ENCODE results near the gene SBK1.

DNA sequence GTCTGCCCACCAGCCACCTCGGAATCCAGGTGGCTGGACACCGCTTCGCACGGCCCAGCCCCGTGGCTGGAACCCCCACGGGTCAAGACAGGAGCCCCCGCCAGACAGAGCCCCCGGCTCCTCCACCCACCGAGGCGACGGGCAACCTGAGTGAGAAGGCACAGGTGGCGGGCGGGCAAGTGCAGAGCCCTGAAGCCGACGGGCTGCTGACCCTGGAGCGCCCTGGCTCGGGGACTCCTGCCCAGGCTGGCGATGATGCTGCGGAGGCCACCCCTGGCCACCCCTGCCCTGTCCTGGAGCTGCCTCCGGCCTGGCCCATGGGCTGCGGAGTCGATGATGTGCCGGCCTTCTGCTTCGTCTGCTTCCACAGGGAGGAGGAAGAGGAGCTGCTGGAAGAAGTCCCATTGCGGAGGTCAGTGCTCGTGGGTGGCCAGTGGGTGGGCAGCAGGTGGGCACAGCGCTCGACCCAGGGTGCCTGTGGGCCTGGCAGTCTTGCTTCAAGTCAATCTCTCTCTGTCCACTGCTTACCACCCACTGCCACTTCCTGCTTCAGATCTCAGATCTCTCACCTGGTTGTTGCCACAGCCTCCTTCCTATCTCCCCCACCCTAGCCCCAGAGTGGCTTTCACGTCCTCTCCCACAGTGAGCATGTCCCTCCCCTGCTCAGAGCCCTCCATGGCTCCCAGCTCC lies 33.1 kb upstream of the SBK1 start:
- TF ChIP-seq TAF1 (IDR thresholded peaks at IDR 0.05; ENCODE audit: borderline replicate concordance, insufficient read depth, low read length) (no peak), POLR2AphosphoS5 (IDR thresholded peaks at IDR 0.05; ENCODE audit: low read depth, low read length) (no peak), SIN3A (IDR thresholded peaks at IDR 0.05; ENCODE audit: borderline replicate concordance, insufficient read depth, low read length) (no peak), FOXP2 (optimal IDR thresholded peaks at IDR 0.05; ENCODE audit: borderline replicate concordance, extremely low read depth, extremely low read length, insufficient read depth) (no peak)
- TF ChIP-seq, protein P1, sequence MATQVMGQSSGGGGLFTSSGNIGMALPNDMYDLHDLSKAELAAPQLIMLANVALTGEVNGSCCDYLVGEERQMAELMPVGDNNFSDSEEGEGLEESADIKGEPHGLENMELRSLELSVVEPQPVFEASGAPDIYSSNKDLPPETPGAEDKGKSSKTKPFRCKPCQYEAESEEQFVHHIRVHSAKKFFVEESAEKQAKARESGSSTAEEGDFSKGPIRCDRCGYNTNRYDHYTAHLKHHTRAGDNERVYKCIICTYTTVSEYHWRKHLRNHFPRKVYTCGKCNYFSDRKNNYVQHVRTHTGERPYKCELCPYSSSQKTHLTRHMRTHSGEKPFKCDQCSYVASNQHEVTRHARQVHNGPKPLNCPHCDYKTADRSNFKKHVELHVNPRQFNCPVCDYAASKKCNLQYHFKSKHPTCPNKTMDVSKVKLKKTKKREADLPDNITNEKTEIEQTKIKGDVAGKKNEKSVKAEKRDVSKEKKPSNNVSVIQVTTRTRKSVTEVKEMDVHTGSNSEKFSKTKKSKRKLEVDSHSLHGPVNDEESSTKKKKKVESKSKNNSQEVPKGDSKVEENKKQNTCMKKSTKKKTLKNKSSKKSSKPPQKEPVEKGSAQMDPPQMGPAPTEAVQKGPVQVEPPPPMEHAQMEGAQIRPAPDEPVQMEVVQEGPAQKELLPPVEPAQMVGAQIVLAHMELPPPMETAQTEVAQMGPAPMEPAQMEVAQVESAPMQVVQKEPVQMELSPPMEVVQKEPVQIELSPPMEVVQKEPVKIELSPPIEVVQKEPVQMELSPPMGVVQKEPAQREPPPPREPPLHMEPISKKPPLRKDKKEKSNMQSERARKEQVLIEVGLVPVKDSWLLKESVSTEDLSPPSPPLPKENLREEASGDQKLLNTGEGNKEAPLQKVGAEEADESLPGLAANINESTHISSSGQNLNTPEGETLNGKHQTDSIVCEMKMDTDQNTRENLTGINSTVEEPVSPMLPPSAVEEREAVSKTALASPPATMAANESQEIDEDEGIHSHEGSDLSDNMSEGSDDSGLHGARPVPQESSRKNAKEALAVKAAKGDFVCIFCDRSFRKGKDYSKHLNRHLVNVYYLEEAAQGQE (IDR thresholded peaks at IDR 0.05; ENCODE audit: insufficient read depth in 1 of 2, low read depth in 2 of 2, low read length in 2 of 2): no peak

All from PFSK-1 (cell line).